Measurements from ENCODE around the gene RALGAPA2.

GRCh38 chr20:20395087-20395486, 317.4 kb downstream of the RALGAPA2 start:
- TF ChIP-seq EP300 (IDR thresholded peaks at IDR 0.05) (no peak), CTCF (IDR thresholded peaks at IDR 0.05) (no peak)

All from esophagus muscularis mucosa (tissue), 3 donors.